HL-60 (cell line): Measurements from ENCODE around the gene CHRNA3.

Source experiments
- TF ChIP-seq, protein P1 (sequence below): IDR thresholded peaks from one replicate; pipeline ENCODE4 v1.5.1; 2011; ENCODE audit warnings: low read length, control low read depth, inconsistent platforms; ENCODE audit not compliant: insufficient read depth
- TF ChIP-seq, protein P2 (sequence below): IDR thresholded peaks from 2 replicates; pipeline ENCODE4 v1.6.1; 2012; ENCODE audit warnings: low read depth; ENCODE audit not compliant: insufficient replicate concordance

DNA sequence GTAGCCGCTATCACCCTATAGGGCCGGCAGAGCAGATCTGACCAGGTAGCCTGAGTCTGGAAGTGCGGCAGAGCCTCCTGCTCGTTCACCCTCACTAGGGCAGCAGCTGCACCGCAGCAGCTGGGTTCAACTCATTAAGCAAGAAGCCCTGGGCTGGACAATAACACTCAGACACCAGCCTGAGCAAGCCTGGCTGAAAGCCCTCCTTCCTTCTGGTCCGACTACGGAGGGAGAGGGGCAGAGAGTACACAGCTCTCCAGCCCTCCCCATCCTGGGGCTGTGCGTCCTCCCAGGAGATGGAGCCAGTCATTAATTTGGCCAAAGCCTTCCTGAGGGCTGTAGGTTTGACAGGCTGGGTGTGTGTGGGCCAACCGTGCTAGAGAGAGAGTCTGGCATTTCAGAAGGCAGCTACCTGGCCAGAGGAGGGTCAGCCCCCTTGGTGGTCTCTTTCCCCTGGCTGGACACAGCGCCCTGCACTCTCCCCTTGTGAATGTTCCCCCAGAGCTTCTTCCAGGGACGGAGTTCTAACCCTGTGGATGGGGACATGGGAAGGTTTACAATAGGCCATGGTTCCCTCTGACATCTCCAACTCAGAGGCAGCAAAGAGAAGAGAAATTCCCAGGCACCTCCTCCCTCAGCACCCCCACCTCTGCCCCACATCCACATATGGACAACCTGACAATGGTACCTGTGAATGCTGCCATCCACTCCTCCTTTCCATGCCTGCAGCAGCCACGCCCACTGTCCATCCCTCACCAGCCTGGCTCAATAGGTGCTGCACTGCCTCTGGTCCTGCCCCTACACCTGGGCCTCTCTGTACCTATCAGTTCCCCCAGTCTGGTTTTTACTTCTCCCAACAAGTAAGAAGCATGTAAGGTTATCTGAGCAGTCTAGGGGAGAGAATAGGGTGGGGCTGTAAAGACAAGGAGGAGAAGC is 13.7 kb upstream of the CHRNA3 start:
- TF ChIP-seq, protein P1, sequence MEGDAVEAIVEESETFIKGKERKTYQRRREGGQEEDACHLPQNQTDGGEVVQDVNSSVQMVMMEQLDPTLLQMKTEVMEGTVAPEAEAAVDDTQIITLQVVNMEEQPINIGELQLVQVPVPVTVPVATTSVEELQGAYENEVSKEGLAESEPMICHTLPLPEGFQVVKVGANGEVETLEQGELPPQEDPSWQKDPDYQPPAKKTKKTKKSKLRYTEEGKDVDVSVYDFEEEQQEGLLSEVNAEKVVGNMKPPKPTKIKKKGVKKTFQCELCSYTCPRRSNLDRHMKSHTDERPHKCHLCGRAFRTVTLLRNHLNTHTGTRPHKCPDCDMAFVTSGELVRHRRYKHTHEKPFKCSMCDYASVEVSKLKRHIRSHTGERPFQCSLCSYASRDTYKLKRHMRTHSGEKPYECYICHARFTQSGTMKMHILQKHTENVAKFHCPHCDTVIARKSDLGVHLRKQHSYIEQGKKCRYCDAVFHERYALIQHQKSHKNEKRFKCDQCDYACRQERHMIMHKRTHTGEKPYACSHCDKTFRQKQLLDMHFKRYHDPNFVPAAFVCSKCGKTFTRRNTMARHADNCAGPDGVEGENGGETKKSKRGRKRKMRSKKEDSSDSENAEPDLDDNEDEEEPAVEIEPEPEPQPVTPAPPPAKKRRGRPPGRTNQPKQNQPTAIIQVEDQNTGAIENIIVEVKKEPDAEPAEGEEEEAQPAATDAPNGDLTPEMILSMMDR: no peak
- TF ChIP-seq, protein P2, sequence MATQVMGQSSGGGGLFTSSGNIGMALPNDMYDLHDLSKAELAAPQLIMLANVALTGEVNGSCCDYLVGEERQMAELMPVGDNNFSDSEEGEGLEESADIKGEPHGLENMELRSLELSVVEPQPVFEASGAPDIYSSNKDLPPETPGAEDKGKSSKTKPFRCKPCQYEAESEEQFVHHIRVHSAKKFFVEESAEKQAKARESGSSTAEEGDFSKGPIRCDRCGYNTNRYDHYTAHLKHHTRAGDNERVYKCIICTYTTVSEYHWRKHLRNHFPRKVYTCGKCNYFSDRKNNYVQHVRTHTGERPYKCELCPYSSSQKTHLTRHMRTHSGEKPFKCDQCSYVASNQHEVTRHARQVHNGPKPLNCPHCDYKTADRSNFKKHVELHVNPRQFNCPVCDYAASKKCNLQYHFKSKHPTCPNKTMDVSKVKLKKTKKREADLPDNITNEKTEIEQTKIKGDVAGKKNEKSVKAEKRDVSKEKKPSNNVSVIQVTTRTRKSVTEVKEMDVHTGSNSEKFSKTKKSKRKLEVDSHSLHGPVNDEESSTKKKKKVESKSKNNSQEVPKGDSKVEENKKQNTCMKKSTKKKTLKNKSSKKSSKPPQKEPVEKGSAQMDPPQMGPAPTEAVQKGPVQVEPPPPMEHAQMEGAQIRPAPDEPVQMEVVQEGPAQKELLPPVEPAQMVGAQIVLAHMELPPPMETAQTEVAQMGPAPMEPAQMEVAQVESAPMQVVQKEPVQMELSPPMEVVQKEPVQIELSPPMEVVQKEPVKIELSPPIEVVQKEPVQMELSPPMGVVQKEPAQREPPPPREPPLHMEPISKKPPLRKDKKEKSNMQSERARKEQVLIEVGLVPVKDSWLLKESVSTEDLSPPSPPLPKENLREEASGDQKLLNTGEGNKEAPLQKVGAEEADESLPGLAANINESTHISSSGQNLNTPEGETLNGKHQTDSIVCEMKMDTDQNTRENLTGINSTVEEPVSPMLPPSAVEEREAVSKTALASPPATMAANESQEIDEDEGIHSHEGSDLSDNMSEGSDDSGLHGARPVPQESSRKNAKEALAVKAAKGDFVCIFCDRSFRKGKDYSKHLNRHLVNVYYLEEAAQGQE: no peak
